H54 (cell line): Measurements from ENCODE around the gene MED31.
A peak's percentile ranks its signal among the peaks of the same experiment; 100 is the strongest.
"Not testable (repeated sequence)": the region's sequence is repeated elsewhere in the genome, so short reads cannot be mapped to it uniquely, and the experiment has no call there.

ENCODE experiments used
- DNase-seq: peaks from one replicate; pipeline ENCODE4 v3.0.0; 2011; ENCODE audit warnings: low spot score, mixed read lengths; ENCODE audit not compliant: insufficient read length
- FAIRE-seq: peaks from 3 replicates; lab custom pipeline; 2011; peaks lifted over from hg19 to GRCh38; lab: Jason Lieb, UNC
- POLR2A ChIP-seq: IDR thresholded peaks from 2 replicates; pipeline ENCODE4 v1.6.1; 2011; ENCODE audit warnings: low read depth, mild to moderate bottlenecking, low read length

MED31 gene

GRCh38 chr17:6651354-6651918 lies at the start of gene MED31, which contains the start of gene C17orf100:
Gene MED31, minus strand, starts transcription at chr17:6651605. Its CDS starts 77 bp downstream, at chr17:6651528.
Gene C17orf100, plus strand, starts transcription at chr17:6651762. Its CDS starts 152 bp downstream, at chr17:6651914.
- TF ChIP-seq POLR2A: peak; percentile 32
- FAIRE-seq: peak; percentile 78
- peak; percentile 96 for DNase-seq

- no peak for FAIRE-seq
These were observed 49.5 kb upstream of the MED31 start for GRCh38 chr17:6700948-6701307.

GRCh38 chr17:6699997-6700947 lies 48.9 kb upstream of the MED31 start:
- FAIRE-seq (no peak), DNase-seq (no peak)
- no peak for TF ChIP-seq POLR2A

More at GRCh38 chr17:6700948-6701307, 49.5 kb upstream of the MED31 start:
- no peak for DNase-seq
- TF ChIP-seq POLR2A: no peak

GRCh38 chr17:6698004-6698403 lies 46.6 kb upstream of the MED31 start:
- no peak for TF ChIP-seq POLR2A
- no peak for FAIRE-seq
- DNase-seq: no peak

GRCh38 chr17:6696906-6697305 lies 45.5 kb upstream of the MED31 start:
- no peak for TF ChIP-seq POLR2A
- FAIRE-seq (no peak), DNase-seq (no peak)

GRCh38 chr17:6695565-6695964 lies 44.2 kb upstream of the MED31 start:
- DNase-seq (no peak), FAIRE-seq (no peak)
- no peak for TF ChIP-seq POLR2A

GRCh38 chr17:6695051-6695450 lies 43.6 kb upstream of the MED31 start:
- FAIRE-seq (no peak), DNase-seq (no peak)
- TF ChIP-seq POLR2A: no peak

- not testable (repeated sequence) for DNase-seq, FAIRE-seq
These were observed 40.6 kb upstream of the MED31 start for GRCh38 chr17:6691958-6692357.

GRCh38 chr17:6691546-6691945 lies 40.1 kb upstream of the MED31 start:
- DNase-seq (no peak), FAIRE-seq (no peak)
- TF ChIP-seq POLR2A: no peak

- TF ChIP-seq POLR2A: no peak
- DNase-seq (no peak), FAIRE-seq (no peak)
These were observed 39.2 kb upstream of the MED31 start for GRCh38 chr17:6690641-6691040.

- no peak for FAIRE-seq
- TF ChIP-seq POLR2A: no peak
- DNase-seq: no peak
These were observed 37.5 kb upstream of the MED31 start for GRCh38 chr17:6688944-6689343.

- no peak for TF ChIP-seq POLR2A
- DNase-seq: no peak
- no peak for FAIRE-seq
These were observed 34.6 kb upstream of the MED31 start for GRCh38 chr17:6686026-6686425.

- no peak for FAIRE-seq
- no peak for TF ChIP-seq POLR2A
- no peak for DNase-seq
These were observed 33.7 kb upstream of the MED31 start for GRCh38 chr17:6684881-6685767.

GRCh38 chr17:6684460-6684783 lies 33.0 kb upstream of the MED31 start:
- no peak for FAIRE-seq
- no peak for TF ChIP-seq POLR2A
- no peak for DNase-seq
